Activated B cell treated with CpG ODN at 0.5 μM for 24 hours (primary cell): Measurements from ENCODE around the gene EEF2KMT. TPM values are rescaled to one million over a fixed set of nuclear protein-coding genes. Genes with fewer than 3 reads are reported as not detected.
A peak's percentile ranks its signal among the peaks of the same experiment; 100 is the strongest.
"Not testable (repeated sequence)": the region's sequence is repeated elsewhere in the genome, so short reads cannot be mapped to it uniquely, and the experiment has no call there.

Source experiments
- ATAC-seq: fragments of 200-7000 bp; cut with Tn5 transposase; one replicate; pipeline ENCODE4 v1.10.0; 2021; ENCODE audit warnings: low read depth, mild to moderate bottlenecking, moderate library complexity
- CTCF ChIA-PET: fragments of 350-600 bp; sonication (Branson Sonifier 250); formaldehyde crosslinking; loops from one replicate; lab custom pipeline; 2021; ENCODE audit warnings: antibody characterized with exemption; lab: Charles Lee
- POLR2A ChIA-PET: fragments of 350-600 bp; sonication (Branson Sonifier 250); formaldehyde crosslinking; loops from one replicate; lab custom pipeline; 2021; ENCODE audit warnings: antibody characterized with exemption; lab: Charles Lee
- DNase-seq: peaks from one replicate; pipeline ENCODE4 v3.0.0; 2022
- H3K27ac Mint-ChIP-seq: one replicate; pipeline ENCODE4 v1.8.0; 2020; ENCODE audit warnings: mixed read lengths
- H3K27me3 Mint-ChIP-seq: one replicate; pipeline ENCODE4 v1.8.0; 2021; ENCODE audit warnings: mixed read lengths
- H3K36me3 Mint-ChIP-seq: one replicate; pipeline ENCODE4 v1.8.0; 2021; ENCODE audit warnings: low read depth, mixed read lengths
- H3K4me1 Mint-ChIP-seq: one replicate; pipeline ENCODE4 v1.8.0; 2021; ENCODE audit warnings: mixed read lengths
- H3K4me3 Mint-ChIP-seq: one replicate; pipeline ENCODE4 v1.8.0; 2020; ENCODE audit warnings: mild to moderate bottlenecking, mixed read lengths
- H3K9me3 Mint-ChIP-seq: one replicate; pipeline ENCODE4 v1.8.0; 2020; ENCODE audit warnings: mixed read lengths
- intact Hi-C: fragments of 100-400 bp; cut with micrococcal nuclease; formaldehyde crosslinking; loops from one replicate; pipeline ENCODE4 v1.15.1; 2024
- total RNA-seq: library from RNA; stranded (reverse); gene quantifications from 2 replicates; pipeline ENCODE4 v1.2.3, GENCODE V29; 2022

The EEF2KMT gene
- total RNA-seq, 1 donor from 2014 or later, result 14.9 TPM

DNA sequence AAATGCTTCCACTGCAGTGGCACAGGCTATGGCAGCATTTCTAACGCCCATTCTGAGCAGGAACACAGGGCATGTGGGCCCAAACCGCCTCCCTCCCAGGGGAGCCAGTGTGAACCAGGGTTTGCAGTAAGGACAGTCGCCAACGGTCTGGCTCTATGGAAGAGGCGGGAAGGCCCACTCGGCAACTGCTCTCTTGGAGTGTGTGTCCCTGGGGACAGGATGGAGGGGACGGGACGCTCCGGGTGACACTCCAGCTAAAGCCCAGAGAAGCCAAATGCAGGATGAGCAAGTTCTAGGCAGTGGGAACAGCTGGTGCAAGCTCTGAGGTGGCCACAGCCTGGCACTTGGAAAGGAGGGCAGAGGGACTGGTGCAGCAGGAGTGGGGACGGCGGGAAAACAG is 3.8 kb downstream of the EEF2KMT start:
- POLR2A ChIA-PET, ATAC-seq, DNase-seq, CTCF ChIA-PET, H3K27me3 Mint-ChIP-seq, H3K27ac Mint-ChIP-seq, H3K4me3 Mint-ChIP-seq, H3K9me3 Mint-ChIP-seq: not testable (repeated sequence)
- intact Hi-C loops, result loop anchor here (5.0 kb wide), 2 partner anchors 136 to 586 kb away; partner anchors contain the start of gene SEC14L5
- H3K4me1 Mint-ChIP-seq, result peaks cover 13% of the 10 kb centered on the region
- H3K36me3 Mint-ChIP-seq, result peaks cover 30% of the 10 kb centered on the region

DNA sequence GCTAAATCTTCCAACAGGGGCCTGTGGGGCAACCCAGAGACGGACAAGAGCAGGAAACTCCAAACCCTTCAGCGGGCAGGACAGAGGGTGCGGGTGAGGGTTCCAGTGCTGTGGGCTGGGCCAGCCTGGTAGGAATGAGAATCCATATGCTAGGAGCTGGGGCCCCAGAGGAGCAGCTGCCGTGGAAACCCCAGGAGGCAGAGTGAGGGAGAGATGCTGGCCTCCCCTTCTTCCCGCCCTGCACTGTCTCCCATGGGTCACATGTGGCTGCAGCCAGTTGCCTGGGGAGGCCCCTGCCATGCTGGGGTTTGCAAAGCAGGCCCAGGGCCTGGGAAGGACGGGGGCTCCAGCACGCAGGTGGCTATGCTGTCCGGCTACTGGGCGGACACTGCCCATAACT is 4.5 kb downstream of the EEF2KMT start:
- H3K36me3 Mint-ChIP-seq, result peaks cover 33% of the 10 kb centered on the region
- ChIA-PET POLR2A (interaction anchor here (0.6 kb wide), 1 partner anchor 469 kb away, joined by 3 read pairs; the partner anchor contains the start of gene MGRN1), CTCF (interaction anchor here (1.4 to 1.8 kb wide), 2 partner anchors 36 to 359 kb away, joined by 4 to 10 read pairs; partner anchors contain the start of gene DNAAF8)
- not testable (repeated sequence) for H3K27me3 Mint-ChIP-seq, H3K4me3 Mint-ChIP-seq, DNase-seq, H3K9me3 Mint-ChIP-seq, ATAC-seq, H3K27ac Mint-ChIP-seq
- intact Hi-C loops, result loop anchor here (5.0 kb wide), 2 partner anchors 136 to 586 kb away; partner anchors contain the start of gene SEC14L5
- peaks cover 12% of the 10 kb centered on the region for H3K4me1 Mint-ChIP-seq

GRCh38 chr16:5090592-5090991 is 7.0 kb downstream of the EEF2KMT start:
- H3K9me3 Mint-ChIP-seq, DNase-seq, H3K27me3 Mint-ChIP-seq, H3K27ac Mint-ChIP-seq, H3K4me1 Mint-ChIP-seq, H3K4me3 Mint-ChIP-seq, ATAC-seq, POLR2A ChIA-PET: not testable (repeated sequence)
- peaks cover 52% of the 10 kb centered on the region for H3K36me3 Mint-ChIP-seq
- intact Hi-C loops, result loop anchor here (5.0 kb wide), 2 partner anchors 133 to 583 kb away; partner anchors contain the start of gene SEC14L5
- CTCF ChIA-PET, result interaction anchor here (2.0 kb wide), 1 partner anchor 17 kb away, joined by 10 read pairs; no protein-coding TSS in a partner anchor

DNA sequence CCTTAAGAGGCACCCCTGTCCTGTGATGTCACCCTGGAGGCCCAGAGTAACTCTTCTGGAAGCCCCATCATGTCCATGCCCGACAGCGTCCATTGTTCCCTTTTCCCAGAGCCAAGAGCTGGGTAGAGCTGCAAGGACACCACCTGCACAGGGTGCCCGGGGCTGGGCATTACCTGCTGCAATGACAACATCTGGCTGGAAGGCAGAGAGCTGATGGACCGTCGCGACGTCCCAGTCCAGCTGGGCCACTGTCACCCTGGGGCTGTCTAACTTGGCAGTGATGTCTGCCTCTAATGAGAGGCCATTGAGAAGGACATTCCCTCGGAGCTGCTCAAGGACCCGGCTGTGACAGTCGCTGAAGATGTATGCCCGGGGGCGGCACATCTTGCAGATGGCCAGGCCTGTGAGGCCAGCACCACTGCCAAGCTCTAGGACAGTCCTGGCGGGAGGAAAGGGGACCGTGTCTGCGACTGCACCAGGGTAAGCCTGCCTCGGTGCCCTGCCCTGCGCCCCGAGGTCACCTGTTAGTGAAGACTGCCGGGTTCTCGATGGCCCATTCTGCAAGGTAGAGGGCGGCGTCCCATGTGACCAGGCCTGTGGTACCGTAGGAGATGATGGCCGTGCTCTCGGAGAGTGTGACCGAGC is 7.6 kb downstream of the EEF2KMT start:
- H3K4me1 Mint-ChIP-seq, POLR2A ChIA-PET, H3K27ac Mint-ChIP-seq, H3K4me3 Mint-ChIP-seq, ATAC-seq, H3K27me3 Mint-ChIP-seq, DNase-seq, CTCF ChIA-PET, H3K9me3 Mint-ChIP-seq: not testable (repeated sequence)
- intact Hi-C loops, result loop anchor here (5.0 kb wide), 2 partner anchors 133 to 583 kb away; partner anchors contain the start of gene SEC14L5
- peaks cover 56% of the 10 kb centered on the region for H3K36me3 Mint-ChIP-seq

DNA sequence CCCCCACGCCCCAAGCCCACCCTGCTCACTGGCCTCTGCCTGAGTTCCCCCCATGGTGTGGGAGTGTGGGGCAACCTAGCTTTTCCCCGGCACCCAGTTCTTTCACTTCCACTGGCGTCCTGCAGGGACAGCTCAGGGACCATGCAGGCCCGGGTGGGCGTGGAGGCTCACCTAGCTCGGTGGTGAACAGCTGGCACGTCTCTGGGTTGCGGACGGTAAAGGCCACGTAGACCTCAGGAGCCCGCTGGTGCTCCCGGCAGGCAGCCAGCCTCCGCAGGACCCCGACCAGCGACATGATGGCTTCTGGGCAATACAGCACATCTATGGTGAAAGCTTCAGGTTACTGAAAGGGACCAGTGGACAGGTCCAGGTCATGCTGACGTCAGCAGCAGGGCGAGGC is 8.7 kb downstream of the EEF2KMT start:
- DNase-seq, H3K4me3 Mint-ChIP-seq, H3K4me1 Mint-ChIP-seq, H3K27me3 Mint-ChIP-seq, H3K27ac Mint-ChIP-seq, CTCF ChIA-PET, POLR2A ChIA-PET, ATAC-seq, intact Hi-C loops, H3K9me3 Mint-ChIP-seq: not testable (repeated sequence)
- peaks cover 66% of the 10 kb centered on the region for H3K36me3 Mint-ChIP-seq

GRCh38 chr16:5088086-5088790 is 9.4 kb downstream of the EEF2KMT start:
- H3K4me3 Mint-ChIP-seq, CTCF ChIA-PET, H3K27ac Mint-ChIP-seq, DNase-seq, ATAC-seq, POLR2A ChIA-PET, H3K4me1 Mint-ChIP-seq, H3K27me3 Mint-ChIP-seq, H3K9me3 Mint-ChIP-seq, intact Hi-C loops: not testable (repeated sequence)
- peaks cover 66% of the 10 kb centered on the region for H3K36me3 Mint-ChIP-seq

DNA sequence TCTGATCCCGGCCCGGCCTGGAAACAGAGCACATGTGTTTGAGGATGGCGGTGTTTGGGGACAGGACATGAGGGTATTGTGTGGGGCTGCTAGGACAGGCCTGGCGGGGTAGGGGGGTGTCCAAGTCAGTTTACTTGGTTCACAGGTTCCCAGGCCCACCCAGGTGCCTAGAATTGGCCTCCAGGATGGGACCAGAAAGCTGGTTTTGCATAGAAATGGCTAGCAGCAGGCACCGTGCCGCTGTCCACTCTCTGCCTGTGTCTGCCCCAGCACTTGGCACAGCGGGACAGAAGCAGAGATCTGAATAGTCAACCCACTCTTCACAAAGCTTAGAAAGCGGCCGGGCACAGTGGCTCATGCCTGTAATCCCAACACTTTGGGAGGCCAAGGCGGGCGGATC is 11.9 kb downstream of the EEF2KMT start:
- CTCF ChIA-PET, H3K27me3 Mint-ChIP-seq, ATAC-seq, intact Hi-C loops, H3K9me3 Mint-ChIP-seq, H3K4me1 Mint-ChIP-seq, H3K27ac Mint-ChIP-seq, H3K4me3 Mint-ChIP-seq, DNase-seq: not testable (repeated sequence)
- H3K36me3 Mint-ChIP-seq, result peaks cover 76% of the 10 kb centered on the region
- POLR2A ChIA-PET, result interaction anchor here (0.6 kb wide), 1 partner anchor 192 kb away, joined by 5 read pairs; no protein-coding TSS in a partner anchor

GRCh38 chr16:5084802-5085201 is 12.8 kb downstream of the EEF2KMT start:
- H3K27me3 Mint-ChIP-seq, H3K4me3 Mint-ChIP-seq, POLR2A ChIA-PET, H3K4me1 Mint-ChIP-seq, intact Hi-C loops, ATAC-seq, H3K27ac Mint-ChIP-seq, H3K9me3 Mint-ChIP-seq: not testable (repeated sequence)
- DNase-seq, result peak; percentile 25
- CTCF ChIA-PET, result interaction anchor here (0.6 to 1.3 kb wide), 4 partner anchors 28 to 609 kb away, joined by 3 to 5 read pairs (median 4); partner anchors contain the start of genes GLYR1, HMOX2 and UBN1
- H3K36me3 Mint-ChIP-seq, result peaks cover 75% of the 10 kb centered on the region

GRCh38 chr16:5084099-5084731 is 13.4 kb downstream of the EEF2KMT start:
- H3K27me3 Mint-ChIP-seq, H3K27ac Mint-ChIP-seq, DNase-seq, POLR2A ChIA-PET, H3K9me3 Mint-ChIP-seq, ATAC-seq, H3K4me1 Mint-ChIP-seq, H3K4me3 Mint-ChIP-seq, intact Hi-C loops: not testable (repeated sequence)
- CTCF ChIA-PET, result interaction anchor here (0.6 to 1.3 kb wide), 4 partner anchors 28 to 608 kb away, joined by 3 to 5 read pairs (median 4); partner anchors contain the start of genes GLYR1, HMOX2 and UBN1
- peaks cover 76% of the 10 kb centered on the region for H3K36me3 Mint-ChIP-seq

DNA sequence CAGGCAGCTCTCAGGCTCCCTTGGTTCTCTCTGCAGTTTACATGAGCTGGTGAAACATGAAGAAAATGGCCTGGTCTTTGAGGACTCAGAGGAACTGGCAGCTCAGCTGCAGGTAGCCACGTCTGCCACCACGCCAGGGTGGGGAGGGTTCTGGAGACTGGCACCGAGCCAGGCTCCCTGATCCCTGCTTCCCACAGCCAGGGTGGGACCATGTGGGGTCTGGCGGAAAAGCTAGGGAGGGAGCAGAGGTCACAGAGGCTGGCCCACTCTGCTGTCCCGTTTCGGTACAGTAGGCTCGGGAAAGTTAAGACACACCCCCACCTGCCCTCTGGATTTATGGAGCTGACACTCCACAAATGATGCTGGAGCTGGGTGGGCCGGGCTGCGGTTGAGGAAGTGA is 13.9 kb downstream of the EEF2KMT start:
- H3K27ac Mint-ChIP-seq, H3K4me3 Mint-ChIP-seq, POLR2A ChIA-PET, H3K9me3 Mint-ChIP-seq, DNase-seq, intact Hi-C loops, H3K27me3 Mint-ChIP-seq, ATAC-seq, H3K4me1 Mint-ChIP-seq: not testable (repeated sequence)
- H3K36me3 Mint-ChIP-seq, result peaks cover 77% of the 10 kb centered on the region
- CTCF ChIA-PET, result interaction anchor here (1.3 kb wide), 1 partner anchor 237 kb away, joined by 4 read pairs; the partner anchor contains the start of genes GLYR1 and UBN1

- ATAC-seq, H3K27ac Mint-ChIP-seq, DNase-seq, intact Hi-C loops, H3K9me3 Mint-ChIP-seq, H3K4me1 Mint-ChIP-seq, POLR2A ChIA-PET, H3K4me3 Mint-ChIP-seq, H3K27me3 Mint-ChIP-seq, CTCF ChIA-PET: not testable (repeated sequence)
- H3K36me3 Mint-ChIP-seq, result peaks cover 78% of the 10 kb centered on the region
Measured at GRCh38 chr16:5080996-5081395, 16.6 kb downstream of the EEF2KMT start.
